HepG2 (cell line): ENCODE results near the gene SLC22A23. TPM values are rescaled to one million over a fixed set of nuclear protein-coding genes. Genes with fewer than 3 reads are reported as not detected.

Source experiments
- CAMTA2 ChIP-seq: sonication (generic); formaldehyde crosslinking; IDR thresholded peaks from 2 replicates; pipeline ENCODE4 v1.4.0; 2020; ENCODE audit warnings: mild to moderate bottlenecking, missing genetic modification reagents, borderline replicate concordance
- IRF2 ChIP-seq: IDR thresholded peaks from 2 replicates; pipeline ENCODE4 v1.6.1; 2018; ENCODE audit warnings: missing genetic modification reagents, missing compliant biosample characterization
- MED1 ChIP-seq: sonication (generic); formaldehyde crosslinking; IDR thresholded peaks from 2 replicates; pipeline ENCODE4 v1.4.0; 2020; ENCODE audit warnings: missing genetic modification reagents
- MEIS1 ChIP-seq: sonication (generic); formaldehyde crosslinking; IDR thresholded peaks from 2 replicates; pipeline ENCODE4 v1.9.0; 2021; ENCODE audit warnings: mild to moderate bottlenecking, missing genetic modification reagents, moderate library complexity, borderline replicate concordance
- MXD1 ChIP-seq: sonication (generic); formaldehyde crosslinking; IDR thresholded peaks from 2 replicates; pipeline ENCODE4 v1.4.0; 2020; ENCODE audit warnings: mild to moderate bottlenecking, missing genetic modification reagents
- NFIC ChIP-seq: IDR thresholded peaks from 2 replicates; pipeline ENCODE4 v1.6.1; 2012; ENCODE audit warnings: mild to moderate bottlenecking, low read length, inconsistent platforms
- NFKBIZ ChIP-seq: IDR thresholded peaks from 2 replicates; pipeline ENCODE4 v1.6.1; 2018; ENCODE audit warnings: missing genetic modification reagents, missing compliant biosample characterization
- SIX1 ChIP-seq: sonication (generic); formaldehyde crosslinking; IDR thresholded peaks from 2 replicates; pipeline ENCODE4 v1.4.0; 2020; ENCODE audit warnings: missing genetic modification reagents, borderline replicate concordance
- THRA ChIP-seq: sonication (generic); formaldehyde crosslinking; IDR thresholded peaks from 2 replicates; pipeline ENCODE4 v1.4.0; 2020; ENCODE audit warnings: missing genetic modification reagents, borderline replicate concordance
- XRCC5 ChIP-seq: fragments of 200-400 bp; formaldehyde crosslinking; optimal IDR thresholded peaks from 2 replicates; pipeline ENCODE3; 2017; ENCODE audit warnings: mild to moderate bottlenecking, low read length
- ZKSCAN8 ChIP-seq: IDR thresholded peaks from 2 replicates; pipeline ENCODE4 v1.6.1; 2016; ENCODE audit warnings: borderline replicate concordance, missing genetic modification reagents, missing compliant biosample characterization
- ZNF230 ChIP-seq: sonication (generic); formaldehyde crosslinking; IDR thresholded peaks from 2 replicates; pipeline ENCODE4 v1.4.0; 2020; ENCODE audit warnings: mild to moderate bottlenecking, missing genetic modification reagents
- ZNF318 ChIP-seq: sonication (generic); formaldehyde crosslinking; IDR thresholded peaks from 2 replicates; pipeline ENCODE4 v1.4.0; 2020; ENCODE audit warnings: mild to moderate bottlenecking, missing genetic modification reagents
- ZNF503 ChIP-seq: sonication (generic); formaldehyde crosslinking; IDR thresholded peaks from 2 replicates; pipeline ENCODE4 v1.4.0; 2020; ENCODE audit warnings: missing genetic modification reagents
- ZNF75D ChIP-seq: sonication (generic); formaldehyde crosslinking; IDR thresholded peaks from 2 replicates; pipeline ENCODE4 v1.8.1; 2023; ENCODE audit warnings: missing genetic modification reagents, mild to moderate bottlenecking, borderline replicate concordance
- polyA plus RNA-seq, 8 experiments: library from polyadenylated mRNA; depleted of rRNA in 3 of 8; stranded (reverse) in 7 of 8; unstranded in 1 of 8; fragments of >200 nt; fragmentation: Illumina TruSeq in 4 of 8; extraction: Trizol in 4 of 8; gene quantifications; 2 replicates each; pipeline versions ENCODE4 v1.2.1 to v1.2.3, GENCODE V29; 2011 to 2016; ENCODE audit warnings: low read depth in 4 of 8, missing spikeins in 1 of 8, mixed read lengths in 1 of 8; ENCODE audit not compliant: insufficient read depth in 1 of 8
- total RNA-seq, 5 experiments: library from RNA; depleted of rRNA; stranded (reverse); fragments of >200 nt; fragmentation: Illumina TruSeq; extraction: Trizol; gene quantifications; 2 replicates each; pipeline ENCODE4 v1.2.3, GENCODE V29; 2016; ENCODE audit warnings: low read depth in 1 of 5

Gene SLC22A23
- total and polyA plus RNA-seq, 2 of the 13 experiments (the other 11 are each of a cell fraction or from before 2014, with no cell fraction given), result 11.8 to 17.5 TPM

GRCh38 chr6:3406891-3407809 lies 49.7 kb downstream of the SLC22A23 start (continued):
- no peak for TF ChIP-seq MXD1
- no peak for TF ChIP-seq ZNF318 (CRISPR knock-in tag)
- TF ChIP-seq MEIS1, result no peak
- no peak for TF ChIP-seq IRF2
- TF ChIP-seq ZNF230 (CRISPR knock-in tag), result no peak
- TF ChIP-seq SIX1 (CRISPR knock-in tag), result no peak
- TF ChIP-seq NFIC, result 0 out of 2 replicates have a peak, but pooled peaks have one; percentile 6
- TF ChIP-seq XRCC5, result no peak
- peak; percentile 19; the same call in 1 of the 2 replicates for TF ChIP-seq MED1
- no peak for TF ChIP-seq ZKSCAN8
- TF ChIP-seq CAMTA2 (CRISPR knock-in tag), result no peak
- no peak for TF ChIP-seq ZNF75D
- no peak for TF ChIP-seq NFKBIZ (CRISPR knock-in tag)
- no peak for TF ChIP-seq THRA (CRISPR knock-in tag)
- no peak for TF ChIP-seq ZNF503 (CRISPR knock-in tag)
